ENCODE measurements around the gene EHF. TPM values are rescaled to one million over a fixed set of nuclear protein-coding genes. Genes with fewer than 3 reads are reported as not detected.

EHF gene
- total RNA-seq, 1 donor from 2014 or later: 0.22 TPM

DNA sequence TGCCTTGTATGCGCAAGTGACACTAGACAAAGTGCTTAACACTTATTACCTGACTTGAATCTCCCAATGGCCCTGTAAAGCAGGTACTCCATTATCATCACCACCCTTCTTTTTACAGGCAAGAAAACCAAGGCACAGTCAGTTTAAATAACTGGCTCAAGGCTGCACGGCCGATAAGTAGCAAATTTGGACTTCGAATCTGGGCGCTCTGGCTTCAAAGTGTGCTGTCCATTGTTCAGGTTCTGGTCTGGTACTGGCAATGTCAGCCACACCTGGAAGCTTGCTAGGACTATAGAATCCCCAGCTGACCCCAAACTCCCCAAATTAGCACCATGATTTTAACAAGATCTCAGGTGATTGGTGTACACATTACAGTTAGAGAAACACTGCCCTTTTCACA, 19.3 kb upstream of the EHF start:
- DNase-seq (ENCODE audit: low spot score): no peak

DNA sequence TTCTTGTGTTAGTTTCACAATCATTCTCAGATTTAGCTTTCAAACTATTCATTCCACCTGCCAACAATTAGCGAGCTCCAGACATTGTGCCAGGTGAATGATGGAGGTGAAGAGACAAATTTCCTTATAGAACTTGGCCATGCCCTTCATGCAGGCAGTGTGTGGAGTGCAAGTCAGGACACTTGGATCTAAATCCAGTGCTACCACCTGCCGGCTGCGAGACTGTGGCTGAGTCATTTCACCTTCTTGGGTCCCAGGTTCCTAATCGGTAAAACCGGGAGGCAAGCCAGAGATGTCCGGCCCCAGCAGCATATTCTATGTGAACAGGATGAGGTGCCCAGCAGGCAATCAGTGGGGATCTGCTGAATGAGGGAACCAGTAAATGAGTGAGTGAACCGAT, 18.6 kb upstream of the EHF start:
- no peak for DNase-seq (ENCODE audit: low spot score)

DNA sequence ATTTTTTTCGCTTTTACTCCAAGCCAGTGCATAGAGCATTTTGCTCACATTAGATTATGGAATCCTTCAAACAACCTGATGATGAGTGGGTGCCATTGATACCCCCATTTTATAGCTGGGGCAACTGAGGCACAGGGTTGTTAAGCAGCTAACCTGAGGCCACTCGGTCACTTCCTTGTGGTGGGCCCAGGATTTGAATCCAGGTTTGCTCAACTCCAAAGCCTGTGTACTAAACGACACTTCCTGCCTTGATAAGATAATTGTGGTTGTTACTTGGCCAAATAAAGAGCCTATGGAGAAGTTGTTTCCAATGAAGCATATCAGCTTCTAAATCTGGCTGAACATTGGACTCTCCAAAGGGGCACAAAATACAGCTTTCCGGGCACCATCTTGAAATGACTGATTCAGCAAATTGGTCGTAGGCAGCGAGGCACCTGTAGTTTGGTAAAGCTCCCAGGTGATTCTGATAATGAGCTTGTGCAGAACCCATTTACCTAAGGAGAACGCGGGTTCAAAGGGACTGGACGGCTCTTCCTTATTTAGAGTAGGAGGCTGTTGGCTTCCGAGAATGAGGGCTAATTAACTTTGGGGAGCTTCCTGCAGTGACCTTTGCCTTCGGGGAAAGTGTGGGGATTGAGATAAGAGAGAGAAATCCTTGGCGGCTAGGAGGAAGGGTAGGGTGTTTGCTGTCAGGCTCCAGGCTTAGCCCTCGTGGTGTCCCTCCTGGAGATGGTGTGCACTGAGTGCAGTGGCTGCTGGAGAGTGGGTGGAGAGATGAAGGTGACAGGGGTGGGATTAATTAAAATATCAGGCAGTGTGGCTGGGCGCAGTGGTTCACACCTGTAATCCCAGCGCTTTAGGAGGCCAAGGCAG, 17.5 kb upstream of the EHF start:
- no peak for DNase-seq (ENCODE audit: low spot score)

DNA sequence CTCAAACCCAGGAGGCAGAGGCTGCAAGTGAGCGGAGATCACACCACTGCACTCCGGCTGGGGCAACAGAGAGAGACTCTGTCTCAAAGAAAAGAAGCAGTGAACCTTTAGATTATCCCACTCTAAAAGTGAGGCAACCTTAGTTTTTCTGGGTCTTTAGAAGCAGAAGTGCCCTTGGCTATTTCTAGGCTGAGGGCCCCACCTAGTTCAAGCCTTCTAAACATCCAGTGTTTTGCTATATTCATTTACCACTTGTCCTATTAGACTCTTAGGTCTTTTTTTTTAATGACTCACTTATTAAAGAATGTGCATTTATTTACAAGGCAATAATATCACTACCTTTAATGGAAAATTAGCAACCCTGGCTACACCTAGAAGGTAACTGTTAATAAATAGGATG, 16.7 kb upstream of the EHF start:
- DNase-seq (ENCODE audit: low spot score): no peak

DNA sequence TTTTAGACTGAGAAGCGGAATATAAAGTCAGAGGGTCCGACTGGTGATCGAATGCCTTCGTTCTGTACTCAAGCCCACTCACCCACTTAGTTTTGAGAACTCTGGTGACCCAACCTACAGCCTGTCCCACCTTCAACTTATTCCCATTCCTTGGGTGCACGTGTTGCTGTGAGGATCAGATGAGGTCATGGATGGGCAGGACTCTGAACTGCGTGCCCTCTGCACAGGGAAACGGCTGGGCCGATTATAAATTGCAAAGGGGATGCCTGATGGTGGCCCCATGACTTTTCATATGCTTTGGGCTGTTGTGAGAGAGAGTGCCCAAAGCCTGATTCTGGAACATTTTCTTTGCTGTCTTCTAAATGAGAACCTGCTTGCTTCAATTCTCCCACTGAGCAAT, 16.0 kb upstream of the EHF start:
- DNase-seq (ENCODE audit: low spot score): no peak

DNA sequence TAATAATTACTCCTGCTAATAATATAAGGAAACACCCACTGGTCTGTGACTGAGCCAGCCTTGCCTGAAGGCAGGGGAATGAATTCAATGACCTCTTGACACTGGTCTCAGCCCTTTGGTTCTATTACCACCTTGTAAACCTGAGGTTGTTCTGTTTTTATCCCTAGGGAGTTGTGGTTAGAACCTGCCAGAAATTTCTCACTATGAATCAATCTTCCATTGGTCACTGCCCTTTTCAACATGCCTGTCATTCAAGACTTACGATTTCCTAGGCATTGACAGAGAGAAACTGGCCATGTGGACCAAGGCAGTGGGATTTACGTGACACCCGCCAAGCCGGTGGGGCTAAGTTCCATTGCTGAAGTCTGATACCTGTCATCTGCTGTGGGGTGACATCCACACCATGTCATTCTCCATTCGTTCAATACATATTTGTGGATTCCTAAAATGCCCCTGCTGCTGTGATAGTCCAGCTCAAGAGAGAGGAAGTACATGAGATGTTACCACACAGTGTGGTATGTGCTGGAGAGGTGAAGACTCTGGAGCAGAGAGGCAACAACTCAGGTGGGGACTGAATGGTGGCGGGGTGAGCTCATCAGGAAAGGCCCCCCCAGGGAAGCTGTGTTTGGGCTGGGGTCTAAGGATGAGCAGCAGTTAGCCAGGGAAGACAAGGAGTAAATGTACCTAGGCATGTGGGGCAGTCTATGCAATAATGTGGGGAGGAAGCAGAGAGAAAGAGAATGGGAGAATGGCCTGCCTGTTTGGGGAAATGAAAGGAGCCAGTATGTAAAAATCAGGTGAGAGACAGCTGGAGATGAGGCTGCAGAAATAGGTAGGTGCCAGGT, 15.2 kb upstream of the EHF start:
- DNase-seq (ENCODE audit: low spot score): no peak

DNA sequence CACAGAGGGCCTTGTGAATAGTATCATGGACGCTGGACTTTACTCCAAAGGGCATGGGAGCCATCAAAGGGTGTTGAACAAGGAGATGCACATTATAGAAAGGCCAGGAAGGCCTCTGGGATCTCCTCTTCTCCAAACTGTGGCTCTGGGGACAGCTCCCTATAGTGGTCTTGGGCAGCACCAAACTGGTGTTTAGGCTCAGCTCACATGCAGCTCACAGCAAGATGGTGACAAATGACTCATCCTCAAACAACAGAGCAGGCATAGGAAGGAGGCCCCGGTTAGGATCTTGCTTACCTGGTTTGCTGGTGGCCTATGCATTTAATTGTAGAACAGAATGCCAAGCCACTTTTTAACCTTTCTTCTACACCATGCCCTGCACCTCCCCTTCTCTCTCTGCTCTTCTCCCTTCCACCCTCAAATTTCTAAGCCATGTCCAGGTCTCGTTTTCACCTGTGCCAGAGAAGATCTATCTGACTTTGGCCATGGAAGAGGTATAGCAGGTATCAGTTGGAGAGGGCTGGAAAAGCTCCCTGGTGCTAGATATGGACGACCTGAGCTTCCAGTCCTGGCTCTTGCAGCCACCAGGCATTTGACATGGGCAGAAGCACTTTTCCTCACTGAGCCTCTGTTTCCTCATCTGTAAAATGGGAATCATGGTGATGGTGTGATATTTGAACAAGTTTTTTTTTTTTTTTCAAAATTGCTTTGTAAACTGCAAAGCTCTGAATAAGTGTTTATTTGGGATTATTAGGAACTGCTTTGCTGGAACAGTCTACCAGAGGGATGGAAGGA, 14.4 kb upstream of the EHF start:
- no peak for DNase-seq (ENCODE audit: low spot score)

DNA sequence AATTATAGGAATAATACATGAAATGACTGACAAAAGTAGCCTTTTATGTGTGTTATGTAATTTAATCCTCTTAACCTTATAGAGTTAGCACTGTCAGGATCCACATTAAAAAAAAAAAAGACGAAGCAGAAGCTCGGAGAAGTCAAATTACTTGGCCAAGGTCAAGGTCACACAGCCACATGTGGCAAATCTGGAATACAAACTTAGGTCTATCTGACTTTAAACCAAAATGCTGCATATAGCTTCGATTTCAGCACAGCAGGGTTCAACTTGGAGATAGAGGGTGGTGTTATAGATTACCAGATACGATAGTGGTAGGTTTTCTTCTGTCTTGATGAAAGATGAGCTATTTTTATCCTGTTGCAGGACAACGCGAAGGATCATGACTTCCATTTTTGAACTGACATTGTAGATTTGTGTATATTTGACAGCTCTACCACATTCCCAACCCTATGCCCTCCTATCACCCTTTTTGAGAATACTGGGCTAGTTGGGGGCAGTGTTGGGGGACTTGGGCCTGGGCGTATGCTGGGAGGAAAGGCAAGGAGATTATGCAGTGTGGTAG, 11.6 kb upstream of the EHF start:
- DNase-seq (ENCODE audit: low spot score): no peak

DNA sequence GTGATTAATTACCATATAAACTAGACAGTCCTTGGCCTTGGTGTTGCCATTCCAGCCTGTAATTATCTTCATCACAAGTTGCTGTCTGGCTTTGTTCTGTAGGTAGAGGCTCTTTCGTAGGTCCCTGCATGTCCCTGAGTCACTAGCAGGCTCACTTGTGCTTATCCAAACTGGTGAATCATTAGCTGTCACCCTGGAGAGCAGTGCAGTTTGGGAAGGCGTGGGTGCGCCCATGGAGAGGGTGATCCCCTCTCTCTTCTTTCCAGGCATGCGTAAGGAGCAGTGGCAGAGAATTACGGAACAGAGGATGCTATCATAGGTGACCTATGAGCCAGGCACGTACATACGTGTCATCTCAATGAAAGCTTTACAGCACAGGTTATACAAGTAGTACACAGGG, 11.0 kb upstream of the EHF start:
- no peak for DNase-seq (ENCODE audit: low spot score)

DNA sequence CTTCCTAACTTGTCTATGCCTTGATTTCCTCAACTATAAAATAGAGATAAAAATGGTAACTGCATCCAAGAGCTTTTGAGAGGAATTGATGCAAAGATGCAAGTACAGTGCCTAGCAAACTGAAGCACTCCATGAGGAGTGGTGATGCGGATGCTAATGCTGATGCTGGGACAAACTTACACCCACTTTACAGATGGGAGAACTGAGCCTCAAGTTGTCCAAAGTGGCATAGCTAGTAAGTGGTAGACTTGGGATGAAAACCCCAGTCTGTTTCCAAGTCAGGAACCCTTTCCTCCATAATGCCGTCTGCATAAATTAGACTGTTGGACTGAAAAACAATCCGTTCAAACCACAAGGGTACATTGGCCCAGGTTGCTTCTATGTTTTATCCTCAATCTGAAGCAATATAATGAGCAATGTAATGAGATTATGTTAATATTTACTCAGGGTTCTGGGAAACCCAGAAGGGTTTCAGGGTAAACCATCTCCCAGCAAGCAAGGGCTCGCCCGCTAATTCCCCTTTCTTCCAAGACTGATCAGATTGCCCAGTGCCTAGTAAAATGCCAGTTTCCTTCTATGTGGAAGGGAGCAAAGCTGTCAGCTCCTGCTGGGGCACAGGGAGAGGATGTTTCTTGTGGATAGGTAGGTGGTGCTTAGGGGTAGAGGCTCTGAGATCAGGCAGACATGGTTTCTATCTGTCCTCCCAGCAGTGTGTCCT, 10.4 kb upstream of the EHF start:
- no peak for DNase-seq (ENCODE audit: low spot score)

DNA sequence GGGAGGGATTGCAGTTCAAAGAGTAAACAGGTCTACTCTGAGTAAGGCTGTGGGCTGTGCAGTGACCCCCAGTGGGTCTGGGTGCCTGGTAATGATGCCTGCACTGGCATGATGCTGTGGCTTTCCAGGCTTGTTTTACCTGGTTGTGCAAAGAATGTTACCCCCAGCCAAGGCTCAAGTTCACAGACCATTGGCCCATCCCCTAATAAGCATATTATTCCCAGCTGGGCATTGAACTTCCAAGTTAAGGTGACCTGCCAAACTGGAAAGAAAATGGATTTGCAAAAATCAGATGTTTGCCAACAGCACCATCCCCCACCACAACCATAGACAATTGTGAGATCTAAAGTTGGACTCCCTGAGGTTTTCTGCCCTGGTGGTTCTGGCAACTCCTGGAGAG, 7.9 kb upstream of the EHF start:
- no peak for DNase-seq (ENCODE audit: low spot score)

DNA sequence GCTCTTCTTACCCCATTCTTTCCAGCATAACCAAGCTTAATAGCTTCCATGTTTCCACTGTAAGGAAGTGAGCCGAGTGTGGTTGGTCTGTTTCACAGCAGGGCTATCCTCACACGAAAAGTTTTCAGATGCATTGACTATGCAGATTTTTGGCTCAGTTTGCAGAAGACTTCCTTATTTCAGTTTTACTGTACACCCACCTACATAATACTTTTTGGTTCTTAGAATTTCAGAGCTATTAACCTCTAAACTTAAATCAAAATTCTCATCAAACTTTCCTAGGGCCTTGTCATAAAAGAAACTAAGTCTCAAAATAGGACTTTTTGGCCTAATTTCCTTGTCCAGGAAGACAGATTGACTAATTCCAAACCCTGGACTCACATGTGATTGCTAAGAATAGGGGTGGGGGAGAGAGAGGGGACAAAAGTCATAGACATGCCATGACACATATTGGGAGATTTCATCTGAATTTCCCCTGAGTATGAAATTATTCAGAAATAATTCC, 7.3 kb upstream of the EHF start:
- no peak for DNase-seq (ENCODE audit: low spot score)

DNA sequence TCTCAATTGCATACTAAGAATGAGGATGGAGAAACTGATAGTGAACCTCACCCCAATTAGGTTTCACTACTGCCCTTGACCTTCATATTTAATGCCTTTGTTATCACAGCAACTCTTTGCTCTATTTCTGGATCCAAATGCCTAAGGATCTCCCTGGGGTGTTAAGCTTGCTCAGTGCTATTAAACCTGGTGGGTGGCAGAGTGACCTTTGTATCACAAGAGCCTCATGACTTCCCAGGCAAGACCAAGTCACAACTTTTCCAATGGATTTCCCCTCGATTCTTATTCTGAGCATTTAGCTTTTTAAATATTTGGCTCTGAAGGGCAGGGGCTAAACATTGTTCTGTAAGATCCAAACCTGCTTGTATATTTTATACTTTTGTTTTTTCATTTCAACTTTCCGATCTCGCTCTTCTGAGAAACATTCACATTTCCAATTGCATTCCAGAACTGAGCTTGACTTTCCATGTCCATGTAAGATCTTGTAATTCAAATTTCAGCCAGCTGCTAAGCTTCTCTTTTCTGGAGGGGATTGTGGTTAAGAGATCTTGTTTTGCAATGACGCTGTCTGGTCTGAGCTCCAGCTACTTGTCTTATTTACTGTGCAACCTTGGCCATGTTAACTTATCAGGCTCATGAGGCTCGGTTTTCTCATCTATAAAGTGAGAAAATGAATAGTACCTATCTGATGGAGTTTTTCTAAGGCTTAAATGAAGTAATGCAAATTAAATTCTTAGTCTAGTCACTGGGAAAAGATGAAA, 6.4 kb upstream of the EHF start:
- DNase-seq (ENCODE audit: low spot score): no peak

DNA sequence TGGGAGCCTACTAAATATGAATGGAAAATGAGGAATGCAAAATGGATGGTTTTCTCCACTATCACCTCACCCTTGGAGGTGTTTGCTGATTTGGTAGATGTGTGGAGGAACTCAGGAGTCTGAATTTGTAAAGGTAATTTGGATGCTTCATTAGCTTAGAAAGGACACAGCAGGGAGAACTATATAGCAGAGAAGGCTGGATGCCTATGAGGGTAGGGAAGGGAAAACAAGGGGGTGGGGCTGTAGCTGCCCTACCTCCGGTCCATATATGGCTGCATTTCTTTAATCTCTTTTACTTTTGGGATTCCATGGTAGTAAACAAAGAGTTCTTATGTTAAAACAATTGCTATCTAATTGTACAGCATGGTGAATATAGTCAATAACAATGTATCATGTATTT, 4.8 kb upstream of the EHF start:
- no peak for DNase-seq (ENCODE audit: low spot score)

DNA sequence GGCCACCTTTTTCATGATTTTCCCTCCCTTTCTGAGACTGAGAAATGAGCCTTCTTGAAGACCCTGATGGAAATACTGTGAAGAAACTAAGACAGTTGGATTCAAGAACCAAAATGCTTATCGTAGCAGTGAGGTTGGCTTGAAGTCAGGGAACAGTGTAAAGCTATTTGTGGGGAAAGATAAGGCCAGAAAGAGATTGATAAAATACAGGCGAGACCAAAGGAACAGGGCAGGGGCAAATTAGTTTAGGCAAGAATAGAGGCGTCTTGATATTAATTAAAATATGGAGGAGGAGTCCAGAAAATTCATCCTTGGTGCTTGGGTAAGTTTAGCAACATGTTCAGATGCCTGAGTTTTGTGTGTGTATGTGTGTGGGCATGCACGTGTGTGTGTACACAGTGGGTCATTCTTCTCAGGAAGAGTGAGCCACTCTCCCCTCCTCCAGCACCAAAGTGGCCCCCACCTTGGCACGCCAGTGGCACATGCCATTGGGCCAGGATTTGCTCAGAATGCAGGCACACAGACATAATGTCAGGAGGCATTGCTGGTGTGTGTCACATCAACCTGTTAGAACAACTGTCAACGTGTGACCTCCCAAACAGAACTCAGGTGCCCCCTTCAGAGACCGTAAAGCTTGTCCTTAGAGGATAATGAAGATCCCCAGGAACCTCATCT, 3.9 kb upstream of the EHF start:
- no peak for DNase-seq (ENCODE audit: low spot score)

DNA sequence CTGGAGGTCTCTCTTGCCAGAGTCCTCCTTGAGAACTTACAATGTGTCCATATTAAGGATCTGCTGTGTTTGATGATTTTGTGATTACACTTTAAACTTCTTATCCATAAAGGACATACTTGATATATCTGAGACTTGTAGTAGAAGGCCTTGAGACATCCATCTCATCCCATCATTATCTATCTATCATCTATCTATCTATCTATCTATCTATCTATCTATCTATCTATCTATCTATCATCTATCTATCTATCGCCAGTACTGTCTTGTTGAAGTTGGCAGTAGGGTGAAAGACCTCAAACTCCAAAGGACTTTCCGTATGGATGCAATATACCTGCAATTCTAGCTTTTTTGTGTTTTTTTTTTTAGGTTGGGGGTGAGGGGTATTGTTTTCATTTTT, 2.5 kb upstream of the EHF start:
- DNase-seq (ENCODE audit: low spot score): no peak

DNA sequence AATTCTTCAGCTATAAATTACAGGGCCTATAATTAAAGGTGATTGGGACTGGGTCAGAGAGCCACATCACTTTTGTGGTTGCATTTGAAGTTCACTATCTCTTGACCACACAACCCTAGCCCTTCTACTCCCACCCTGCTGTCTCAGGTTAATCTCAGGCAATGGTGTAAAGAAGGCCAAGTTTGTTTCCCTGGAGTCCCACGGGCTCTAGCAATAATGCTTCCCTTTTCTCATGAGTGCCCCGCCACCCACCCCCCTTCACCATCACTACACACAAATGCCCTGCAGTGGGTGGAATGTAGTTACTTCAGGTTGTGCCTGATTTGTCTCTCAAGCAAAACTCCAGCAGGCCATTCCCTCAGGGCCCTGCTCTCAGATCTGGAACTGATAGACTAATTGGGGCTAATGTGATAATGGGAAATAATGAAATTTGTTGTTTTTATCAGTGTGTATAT, 1.8 kb upstream of the EHF start:
- no peak for DNase-seq (ENCODE audit: low spot score)

DNA sequence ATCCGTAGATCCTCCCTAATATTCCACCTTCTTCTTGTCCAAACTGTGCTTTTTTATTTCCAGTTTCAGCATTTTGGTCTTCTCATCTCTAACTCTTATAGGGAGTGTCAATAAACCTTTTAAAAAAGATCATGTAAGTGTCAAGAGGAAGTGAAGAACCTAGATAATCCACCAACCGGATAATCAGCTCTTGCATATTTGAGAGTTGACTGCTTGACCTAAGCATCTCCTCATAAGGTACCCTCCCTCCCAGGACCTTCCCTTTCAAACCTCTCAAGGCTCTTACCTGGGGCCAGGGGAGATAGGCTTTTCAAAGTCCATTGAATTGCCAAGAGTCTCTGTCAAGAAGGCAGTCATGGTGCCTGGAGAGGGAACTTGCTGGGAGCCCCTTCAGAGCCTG, 691 bp upstream of the EHF start:
- no peak for DNase-seq (ENCODE audit: low spot score)

DNA sequence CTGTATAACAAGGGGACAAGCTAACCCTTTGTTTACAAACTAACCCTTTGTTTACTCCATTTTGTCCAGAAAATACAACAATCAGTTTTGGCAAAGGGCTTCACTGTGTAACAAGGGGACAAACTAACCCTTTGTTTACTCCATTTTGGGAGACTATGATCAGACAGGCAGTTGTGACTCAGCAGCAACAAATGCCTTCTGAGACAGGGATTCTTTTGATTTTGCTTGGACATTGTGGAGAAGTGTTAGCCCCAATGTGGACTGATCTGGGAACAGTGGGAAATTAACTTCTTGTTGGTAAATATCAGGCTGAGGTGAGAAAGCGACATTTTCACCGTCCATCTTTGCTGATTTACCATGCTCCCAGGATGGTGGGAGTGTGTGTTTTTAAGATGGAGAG, 983 bp downstream of the EHF start:
- no peak for DNase-seq (ENCODE audit: low spot score)

Data from mesenteric fat pad (tissue), 1 donor.